GM12801 (cell line): ENCODE measurements around the gene CCDC192.

Experiments
- CTCF ChIP-seq: IDR thresholded peaks from one replicate; pipeline ENCODE4 v1.5.1; 2011; ENCODE audit warnings: control low read depth; ENCODE audit not compliant: insufficient read length; ENCODE audit errors: extremely low read depth

CCDC192 gene

GRCh38 chr5:127898551-127899213, 195.5 kb downstream of the CCDC192 start:
- no peak for TF ChIP-seq CTCF

- no peak for TF ChIP-seq CTCF
Observed at GRCh38 chr5:127899214-127899610, 196.0 kb downstream of the CCDC192 start.

- no peak for TF ChIP-seq CTCF
Observed at GRCh38 chr5:127906562-127907204, 203.5 kb downstream of the CCDC192 start.

GRCh38 chr5:127907907-127908306, 204.7 kb downstream of the CCDC192 start:
- no peak for TF ChIP-seq CTCF

GRCh38 chr5:127909066-127909465, 205.9 kb downstream of the CCDC192 start:
- no peak for TF ChIP-seq CTCF

- no peak for TF ChIP-seq CTCF
Observed at GRCh38 chr5:127909821-127910220, 206.6 kb downstream of the CCDC192 start.

GRCh38 chr5:127910307-127910956, 207.2 kb downstream of the CCDC192 start:
- TF ChIP-seq CTCF, result no peak
